Measurements from ENCODE around the gene DNAH12.
"Not testable (repeated sequence)": the region's sequence is repeated elsewhere in the genome, so short reads cannot be mapped to it uniquely, and the experiment has no call there.

Gene DNAH12

GRCh38 chr3:57518276-57518915, 25.7 kb downstream of the DNAH12 start:
- DNase-seq, result no peak

- no peak for DNase-seq
Measured at GRCh38 chr3:57512166-57512565, 32.0 kb downstream of the DNAH12 start.

DNA sequence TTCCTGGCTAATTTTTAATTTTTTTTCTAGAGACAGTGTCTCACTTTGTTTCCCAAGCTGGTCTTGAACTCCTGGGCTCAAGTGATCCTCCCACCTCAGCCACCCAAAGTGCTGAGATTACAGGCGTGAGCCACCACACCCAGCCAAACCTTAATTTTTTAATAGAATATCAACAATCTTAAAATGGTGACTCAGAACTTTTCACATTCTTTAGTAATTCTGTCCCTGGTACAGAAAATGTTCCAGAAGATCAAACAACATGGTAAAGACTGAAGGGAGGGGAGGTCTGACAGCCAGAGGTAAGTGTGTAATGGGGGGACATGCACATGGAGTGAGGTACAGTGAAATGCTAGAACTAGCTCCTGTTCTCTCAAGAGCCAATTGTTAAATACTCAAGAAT, 38.2 kb downstream of the DNAH12 start:
- no peak for DNase-seq

- DNase-seq, result no peak
Measured at GRCh38 chr3:57500506-57500905, 43.6 kb downstream of the DNAH12 start.

DNA sequence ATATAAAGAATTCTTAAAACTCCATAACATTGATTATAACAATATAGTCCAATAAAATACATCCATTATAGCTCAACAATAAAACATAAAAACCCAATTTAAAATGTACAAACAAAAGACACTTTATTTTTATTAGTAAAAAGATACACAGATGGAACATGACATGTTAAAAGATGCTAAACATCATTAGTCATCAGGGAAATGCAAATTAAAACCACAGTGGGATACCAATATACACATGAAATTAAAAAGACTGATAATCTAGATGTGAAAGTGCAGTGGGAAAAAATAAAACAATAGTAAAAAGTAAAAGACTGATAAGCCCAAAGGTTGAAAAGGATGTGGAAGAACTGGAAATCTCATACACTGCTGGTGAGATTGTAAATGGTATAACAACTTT, 46.2 kb downstream of the DNAH12 start:
- DNase-seq, result no peak

DNA sequence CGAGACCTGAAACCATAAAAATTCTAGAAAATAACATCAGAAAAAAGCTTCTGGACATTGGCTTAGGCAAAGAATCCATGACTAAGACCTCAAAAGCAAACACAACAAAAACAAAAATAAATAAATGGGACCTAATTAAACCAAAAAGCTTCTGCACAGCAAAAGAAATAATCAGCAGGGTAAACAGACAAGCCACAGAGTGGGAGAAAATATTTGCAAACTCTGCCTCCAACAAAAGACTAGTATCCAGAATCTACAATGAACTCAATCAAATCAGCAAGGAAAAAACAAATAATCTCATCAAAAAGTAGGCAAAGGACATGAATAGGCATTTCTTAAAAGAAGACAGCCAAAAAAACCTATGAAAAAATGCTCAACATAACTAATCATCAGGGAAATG, 59.6 kb downstream of the DNAH12 start:
- DNase-seq, result no peak

- not testable (repeated sequence) for DNase-seq
Measured at GRCh38 chr3:57477193-57477592, 67.0 kb downstream of the DNAH12 start.

DNA sequence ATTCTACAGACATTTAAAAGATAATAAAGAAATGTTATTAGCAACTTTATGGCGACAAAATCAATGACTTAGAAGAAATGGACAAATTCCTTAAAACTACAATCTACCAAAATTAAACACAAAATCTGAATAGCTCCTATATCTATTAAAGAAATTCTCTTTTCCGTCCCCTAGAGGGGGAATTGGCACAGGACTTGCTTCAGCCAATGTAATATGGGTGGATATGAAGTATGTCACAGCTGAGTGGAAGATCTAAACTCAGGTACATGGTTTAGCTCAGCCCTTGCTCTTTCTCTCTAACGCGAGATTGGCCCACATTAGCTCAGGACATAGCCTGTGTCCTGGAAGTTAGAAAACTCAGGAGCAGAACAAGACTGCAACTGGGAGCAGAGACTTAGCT, 79.3 kb downstream of the DNAH12 start:
- no peak for DNase-seq

DNA sequence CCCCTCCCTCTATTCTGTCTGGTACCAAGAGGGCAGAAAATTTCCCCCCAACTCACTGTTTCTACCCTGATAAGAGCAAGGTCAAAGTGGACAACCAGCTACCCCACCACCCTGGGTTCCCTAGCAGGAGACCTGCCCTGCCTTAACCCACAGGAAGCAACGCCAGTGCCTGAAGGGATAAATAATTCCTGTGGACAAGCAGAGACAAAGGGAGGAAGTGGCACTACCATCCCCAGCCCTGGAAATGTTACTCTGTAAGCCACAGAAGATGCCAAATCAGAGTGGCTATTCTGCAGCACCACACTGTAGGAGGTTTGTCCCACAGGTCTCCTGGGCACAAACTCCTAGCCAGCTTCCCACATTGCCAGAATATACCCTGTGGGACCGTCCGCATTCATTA, 80.1 kb downstream of the DNAH12 start:
- no peak for DNase-seq

GRCh38 chr3:57451150-57451846, 92.8 kb downstream of the DNAH12 start:
- DNase-seq, result no peak

GRCh38 chr3:57449276-57449847, 94.8 kb downstream of the DNAH12 start:
- DNase-seq, result not testable (repeated sequence)

- not testable (repeated sequence) for DNase-seq
Measured at GRCh38 chr3:57448489-57448888, 95.7 kb downstream of the DNAH12 start.

- no peak for DNase-seq
Measured at GRCh38 chr3:57446318-57446841, 97.8 kb downstream of the DNAH12 start.

GRCh38 chr3:57444469-57444868, 99.7 kb downstream of the DNAH12 start:
- DNase-seq, result no peak

- not testable (repeated sequence) for DNase-seq
Measured at GRCh38 chr3:57440144-57440543, 104.0 kb downstream of the DNAH12 start.

GRCh38 chr3:57438460-57438859, 105.7 kb downstream of the DNAH12 start:
- not testable (repeated sequence) for DNase-seq

DNA sequence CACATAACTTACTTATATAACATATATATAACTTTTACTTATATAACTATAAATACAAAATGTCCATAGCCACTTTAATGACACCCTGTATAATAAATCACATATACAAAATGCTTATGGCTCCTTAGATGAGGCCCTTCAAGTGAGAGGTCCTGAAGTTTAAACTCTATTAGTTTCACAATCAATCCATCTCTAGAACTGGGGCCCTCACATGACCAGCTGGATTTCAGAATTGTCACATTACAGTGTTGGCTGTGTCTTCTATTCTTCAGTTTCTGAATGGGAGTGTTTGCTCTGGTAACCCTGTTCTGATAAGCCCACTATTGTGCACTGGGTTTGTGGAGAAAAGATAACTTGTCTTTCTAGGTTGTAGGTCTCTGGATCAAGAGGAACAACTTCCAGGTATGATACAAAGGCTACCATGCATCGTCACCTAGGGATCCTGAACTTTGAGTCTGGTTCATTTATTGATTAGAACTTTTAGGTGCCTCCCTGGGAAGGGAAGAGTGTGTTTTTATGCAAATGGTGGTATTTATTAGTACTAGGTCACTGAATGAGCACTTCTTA, 107.9 kb downstream of the DNAH12 start:
- no peak for DNase-seq

DNA sequence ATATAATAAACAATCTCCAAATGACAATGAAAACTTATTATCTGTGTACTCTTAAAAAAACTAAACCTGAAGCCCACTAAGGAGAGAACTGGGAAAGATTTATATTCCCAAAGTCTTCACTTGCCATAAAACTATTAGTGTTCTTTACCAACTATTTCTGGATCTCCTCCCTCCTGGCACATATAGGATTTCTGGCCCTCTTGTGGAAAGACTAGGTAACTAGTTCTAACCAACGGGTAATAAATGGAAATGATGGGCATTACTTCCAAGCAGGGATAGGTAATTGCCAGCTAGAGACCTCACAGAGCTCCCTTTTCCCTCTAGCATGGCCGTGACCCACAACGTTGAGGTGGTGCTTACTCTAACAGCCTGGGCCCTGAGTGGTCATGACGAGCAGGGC, 110.1 kb downstream of the DNAH12 start:
- no peak for DNase-seq

DNA sequence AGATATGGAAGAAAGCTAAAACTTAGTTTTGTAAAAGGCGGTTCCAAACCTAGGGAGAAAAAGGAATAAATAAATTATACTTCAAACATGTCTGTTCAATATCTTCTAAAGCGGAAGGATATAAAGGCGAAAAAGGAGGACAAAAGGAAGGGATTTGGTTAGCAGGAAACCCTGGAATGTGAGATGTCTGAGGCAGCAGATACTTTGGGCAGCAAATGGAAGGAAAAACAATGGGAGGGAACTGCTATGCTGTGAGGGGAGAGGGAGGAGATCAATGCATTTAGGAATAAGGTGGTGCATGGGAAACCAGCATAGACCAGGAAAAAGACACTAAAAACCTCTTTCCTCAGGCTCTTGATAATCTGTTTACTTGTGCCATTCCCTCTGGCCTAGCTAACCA, 120.8 kb downstream of the DNAH12 start:
- no peak for DNase-seq

- no peak for DNase-seq
Measured at GRCh38 chr3:57421336-57421735, 122.8 kb downstream of the DNAH12 start.

DNA sequence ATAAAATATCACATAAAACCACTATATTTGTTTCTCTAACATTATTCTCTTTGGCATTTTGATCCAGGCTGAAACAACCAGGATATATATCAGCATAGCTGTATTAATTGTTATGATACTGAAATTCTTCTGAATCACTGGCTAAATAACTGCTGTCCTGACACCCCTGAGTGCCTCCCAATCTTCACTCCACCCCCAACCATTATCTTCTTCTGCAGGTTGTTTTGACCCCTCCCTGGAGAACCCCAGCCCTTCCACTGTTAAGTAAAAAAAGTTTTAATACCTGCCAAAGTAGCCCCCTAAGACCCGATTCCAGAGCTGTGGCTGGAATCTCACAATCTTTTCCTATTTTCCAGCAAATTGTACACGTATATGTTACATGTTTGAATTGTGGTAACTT, 124.1 kb downstream of the DNAH12 start:
- no peak for DNase-seq

- DNase-seq, result no peak
Measured at GRCh38 chr3:57411715-57412114, 132.4 kb downstream of the DNAH12 start.

DNA sequence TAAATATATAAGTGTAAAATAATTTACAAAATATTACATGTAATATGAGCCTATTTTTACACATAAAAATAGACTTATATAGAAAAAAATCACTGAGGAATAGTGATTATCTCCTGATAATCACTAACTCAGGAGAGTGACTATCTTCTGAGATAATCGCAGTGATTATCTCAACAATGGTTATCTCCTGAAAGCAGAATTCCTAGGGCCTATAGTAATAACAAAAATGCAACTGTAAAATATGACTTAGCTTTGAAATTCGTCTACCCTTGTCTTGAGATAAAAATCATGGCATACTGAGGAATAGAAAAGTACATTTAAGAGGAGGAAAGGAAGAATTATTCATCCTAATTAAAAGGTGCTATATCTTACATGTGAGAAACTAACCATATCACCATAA, 134.7 kb downstream of the DNAH12 start:
- no peak for DNase-seq

GRCh38 chr3:57402675-57403074, 141.5 kb downstream of the DNAH12 start:
- no peak for DNase-seq

Data from right forelimb (tissue), 1 donor.